ENCODE data around the gene PAPPA2.
"Not testable (repeated sequence)": the region's sequence is repeated elsewhere in the genome, so short reads cannot be mapped to it uniquely, and the experiment has no call there.

PAPPA2 gene

DNA sequence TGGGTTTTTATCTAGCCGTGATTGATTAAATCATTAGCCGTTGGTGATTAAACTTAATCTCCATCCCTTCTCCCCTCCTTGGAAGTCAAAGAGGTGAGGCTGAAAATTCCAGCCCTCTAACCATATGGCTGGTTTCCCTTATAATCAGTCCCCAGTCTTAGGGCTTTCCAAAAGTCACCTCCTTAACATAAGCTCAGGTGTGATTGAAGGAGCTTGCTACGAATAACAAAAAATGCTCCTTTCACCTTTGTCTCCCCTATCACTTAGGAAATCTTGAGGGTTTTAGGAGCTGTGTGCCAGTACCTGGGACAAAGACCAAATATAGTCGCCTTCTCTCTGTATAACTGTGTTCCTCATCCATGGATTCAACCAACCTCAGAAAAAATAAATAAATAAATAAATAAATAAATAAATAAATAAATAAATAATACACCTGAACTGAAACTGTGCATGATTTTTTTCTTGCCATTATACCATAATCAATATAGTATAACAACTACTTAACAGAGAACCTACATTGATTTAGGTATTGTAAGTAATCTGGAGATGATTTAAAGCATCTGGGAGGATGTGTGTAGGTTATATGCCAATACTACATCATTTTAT lies 82.2 kb downstream of the PAPPA2 start:
- in situ Hi-C loops (cut with MboI; ENCODE audit: low sequenced_read_pairs), result no loop called here

DNA sequence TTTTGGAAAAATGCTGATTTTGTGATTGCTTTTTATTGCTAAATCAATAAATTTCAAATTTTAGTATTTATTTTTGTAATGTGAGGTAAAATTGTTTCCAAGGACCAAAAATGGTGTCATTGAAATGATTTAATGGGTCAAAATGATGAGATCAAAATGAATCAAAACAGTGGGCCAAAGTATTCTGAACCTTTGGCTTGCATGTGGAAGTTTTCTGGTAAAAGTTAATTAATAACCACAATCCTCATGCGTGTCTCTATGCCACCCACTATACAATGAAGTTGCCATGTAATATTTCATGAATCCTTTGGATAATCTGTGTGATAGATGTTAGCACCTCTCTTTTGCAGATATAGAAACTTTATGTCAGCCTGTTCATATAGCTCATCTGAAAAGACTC lies 83.8 kb downstream of the PAPPA2 start:
- in situ Hi-C loops (cut with MboI; ENCODE audit: low sequenced_read_pairs), result no loop called here

DNA sequence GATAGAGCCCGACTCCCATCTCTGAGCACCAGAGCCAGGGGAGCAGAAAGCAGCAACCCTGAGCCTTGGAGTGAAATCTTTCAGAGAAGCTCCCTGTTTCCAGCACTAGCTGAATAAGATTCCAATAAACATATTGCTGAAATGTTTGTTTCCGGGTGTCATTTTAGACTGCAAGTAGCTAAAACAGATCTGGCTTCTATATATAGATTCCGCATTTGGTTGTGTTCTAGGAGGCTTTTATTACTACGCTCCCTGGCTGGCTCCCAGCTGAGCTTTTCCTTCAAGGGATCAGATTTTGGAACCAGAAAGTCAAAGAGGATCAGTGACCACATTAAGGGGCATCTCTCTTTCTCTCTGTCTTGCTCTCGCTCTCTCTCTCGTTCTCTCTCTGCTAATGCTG lies 88.2 kb downstream of the PAPPA2 start:
- in situ Hi-C loops (cut with MboI; ENCODE audit: low sequenced_read_pairs), result loop anchor here (10.0 kb wide), 1 partner anchor 334 kb away; no protein-coding TSS in a partner anchor

DNA sequence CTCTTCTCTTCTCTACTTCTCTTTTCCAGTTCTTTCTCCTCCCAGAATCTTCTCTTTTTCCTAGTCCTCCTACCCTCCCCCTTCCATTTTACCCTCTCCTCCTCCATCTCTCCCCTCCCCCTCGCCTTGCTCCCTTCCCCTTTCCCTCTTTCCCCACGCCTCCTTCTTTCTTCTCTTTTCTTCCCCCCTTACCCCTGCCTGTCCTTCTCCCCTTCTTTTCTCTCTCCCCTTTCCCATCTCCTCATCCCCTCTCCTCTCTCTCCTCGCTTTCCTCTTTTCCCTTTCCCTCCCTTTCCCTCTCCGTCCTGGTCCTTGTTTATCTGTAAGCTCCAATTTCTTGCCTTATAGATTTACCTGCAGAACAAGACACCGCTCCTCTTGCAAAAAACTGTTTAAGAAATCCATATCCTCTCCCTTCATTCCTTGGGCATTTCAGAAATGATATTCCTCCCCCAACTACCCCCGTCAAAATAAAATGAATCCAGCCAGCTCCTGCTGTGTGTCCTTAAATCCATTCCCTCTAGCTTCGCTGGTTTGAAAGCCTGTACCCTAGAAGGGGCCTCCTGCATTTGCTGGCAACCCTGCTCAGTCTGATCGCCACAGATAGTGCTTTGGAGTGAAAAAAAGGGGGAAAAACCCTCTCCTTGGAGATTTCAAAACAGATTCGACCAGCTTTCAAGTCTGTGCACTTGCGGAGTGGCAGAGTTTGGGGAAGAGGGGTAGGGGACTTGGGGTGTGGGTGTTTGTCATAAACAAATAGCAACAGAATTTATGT lies 89.4 kb downstream of the PAPPA2 start:
- in situ Hi-C loops (cut with MboI; ENCODE audit: low sequenced_read_pairs), result loop anchor here (10.0 kb wide), 1 partner anchor 332 kb away; no protein-coding TSS in a partner anchor

DNA sequence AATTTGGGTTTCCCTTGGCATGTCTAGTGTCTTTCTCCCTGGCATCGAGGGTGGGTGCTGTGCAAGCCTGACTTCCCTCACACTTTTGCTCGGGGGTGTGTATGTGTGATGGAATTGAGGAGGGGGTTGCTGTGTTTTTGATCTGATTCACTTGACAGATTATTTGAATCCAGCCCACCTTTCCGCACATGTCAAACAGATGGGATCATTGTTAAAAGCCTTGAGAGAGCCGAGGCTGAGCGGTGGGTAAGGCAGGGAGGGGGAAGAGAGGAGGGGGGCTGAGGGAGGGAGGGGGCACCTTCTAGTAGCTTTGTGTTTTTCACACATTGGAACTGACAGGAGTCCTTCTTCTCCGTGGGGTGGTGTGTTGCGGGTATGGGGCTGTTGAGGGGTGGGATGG lies 90.0 kb downstream of the PAPPA2 start:
- in situ Hi-C loops (cut with MboI; ENCODE audit: low sequenced_read_pairs), result loop anchor here (10.0 kb wide), 1 partner anchor 332 kb away; no protein-coding TSS in a partner anchor

DNA sequence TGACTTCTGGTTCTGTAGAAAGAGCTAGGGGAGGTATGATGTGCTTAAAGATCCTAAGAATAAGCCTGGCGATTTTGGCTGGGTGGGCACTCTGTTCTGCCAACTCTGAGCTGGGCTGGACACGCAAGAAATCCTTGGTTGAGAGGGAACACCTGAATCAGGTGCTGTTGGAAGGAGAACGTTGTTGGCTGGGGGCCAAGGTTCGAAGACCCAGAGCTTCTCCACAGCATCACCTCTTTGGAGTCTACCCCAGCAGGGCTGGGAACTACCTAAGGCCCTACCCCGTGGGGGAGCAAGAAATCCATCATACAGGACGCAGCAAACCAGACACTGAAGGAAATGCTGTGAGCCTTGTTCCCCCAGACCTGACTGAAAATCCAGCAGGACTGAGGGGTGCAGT lies 93.3 kb downstream of the PAPPA2 start:
- in situ Hi-C loops (cut with MboI; ENCODE audit: low sequenced_read_pairs), result loop anchor here (10.0 kb wide), 1 partner anchor 329 kb away; no protein-coding TSS in a partner anchor

DNA sequence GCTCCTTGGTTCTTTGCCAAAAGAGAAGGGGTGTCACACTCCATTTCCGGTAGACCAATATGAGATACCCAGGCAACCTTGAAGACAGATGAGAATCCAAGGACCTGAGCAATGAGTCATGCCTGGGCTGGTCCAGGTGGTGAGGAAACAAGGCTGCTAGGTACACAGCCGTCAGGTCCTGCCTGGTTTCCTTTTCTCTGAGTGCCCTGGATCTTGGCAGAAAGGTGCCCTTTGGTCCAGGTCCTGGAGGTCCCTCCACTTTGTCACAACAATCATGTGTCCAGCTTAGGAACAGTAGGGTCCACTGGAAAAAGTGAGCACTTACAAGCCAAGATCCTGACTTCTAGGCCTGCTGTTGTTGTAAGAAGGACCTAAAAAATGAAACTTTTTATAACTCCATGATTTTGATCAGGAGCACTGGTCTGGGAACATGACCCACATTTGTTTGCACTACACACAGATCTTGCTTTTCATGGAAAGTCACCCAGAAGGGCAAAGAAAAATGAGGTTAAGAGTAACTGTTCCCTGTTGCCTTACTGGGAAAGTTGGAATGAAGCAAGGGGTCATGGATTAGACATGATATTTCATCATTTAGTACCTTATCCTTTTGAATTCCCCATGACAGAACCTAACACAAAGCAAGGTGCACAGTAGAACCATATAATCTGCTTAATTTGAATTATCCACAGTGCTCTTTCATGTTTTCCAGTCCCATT lies 94.7 kb downstream of the PAPPA2 start:
- in situ Hi-C loops (cut with MboI; ENCODE audit: low sequenced_read_pairs), result loop anchor here (10.0 kb wide), 1 partner anchor 327 kb away; no protein-coding TSS in a partner anchor

DNA sequence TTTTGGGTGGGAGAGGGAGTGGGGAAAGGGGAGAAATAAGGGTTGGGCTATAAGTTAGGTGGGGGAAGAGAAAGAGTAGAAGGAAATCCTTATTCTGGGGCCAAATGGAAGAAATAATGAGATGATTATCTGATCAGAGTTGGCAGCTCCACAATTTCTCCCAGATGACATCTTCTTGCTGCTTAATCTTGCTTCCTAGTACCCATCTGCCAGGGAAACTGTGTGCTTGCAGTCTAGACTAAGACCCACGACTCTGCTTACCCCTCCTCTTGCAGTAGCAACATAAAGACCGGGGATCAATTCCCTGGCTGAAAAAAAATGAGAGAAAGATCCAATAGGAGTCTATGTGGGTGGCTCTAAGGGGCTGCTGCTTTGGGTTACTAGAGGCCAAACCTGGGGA lies 95.6 kb downstream of the PAPPA2 start:
- in situ Hi-C loops (cut with MboI; ENCODE audit: low sequenced_read_pairs), result loop anchor here (10.0 kb wide), 1 partner anchor 326 kb away; no protein-coding TSS in a partner anchor

DNA sequence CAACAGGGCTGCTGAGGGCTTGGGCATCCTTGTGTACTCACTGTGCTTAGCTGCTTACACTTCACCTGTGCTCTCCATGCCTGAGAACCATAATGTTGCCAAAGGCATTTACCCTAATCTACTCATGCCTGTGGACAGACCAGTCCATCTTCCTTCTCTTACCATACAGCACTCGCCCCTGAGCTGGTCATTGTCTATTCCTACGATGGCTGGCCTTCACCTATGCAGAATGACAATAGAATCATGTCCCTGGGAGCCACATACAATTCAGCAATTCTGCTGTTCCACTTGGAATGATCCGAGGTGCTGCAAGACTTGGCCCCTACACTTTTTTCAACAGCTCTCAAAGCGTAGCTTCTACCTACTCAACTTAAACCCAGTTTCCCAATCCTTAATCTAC lies 96.5 kb downstream of the PAPPA2 start:
- in situ Hi-C loops (cut with MboI; ENCODE audit: low sequenced_read_pairs), result loop anchor here (10.0 kb wide), 1 partner anchor 325 kb away; no protein-coding TSS in a partner anchor

DNA sequence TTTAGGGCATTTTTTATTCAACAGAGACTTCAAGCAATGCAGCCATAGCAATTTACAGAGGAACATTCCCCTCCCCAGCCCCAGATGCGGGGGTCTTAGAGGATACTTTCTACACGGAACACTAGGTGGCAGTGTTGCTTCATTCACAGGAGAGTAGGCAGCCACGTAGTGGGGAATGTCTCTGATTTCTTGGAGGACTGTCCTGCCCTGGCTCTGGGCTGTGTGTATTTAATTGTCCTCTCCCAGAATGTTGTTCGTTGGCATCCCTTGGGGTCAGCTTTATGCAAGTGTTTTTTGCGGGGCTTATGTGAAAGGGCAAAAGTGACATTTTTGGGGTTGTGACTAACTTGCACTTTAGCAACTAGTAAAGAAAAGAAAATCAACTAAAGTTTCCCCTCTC lies 96.9 kb downstream of the PAPPA2 start:
- in situ Hi-C loops (cut with MboI; ENCODE audit: low sequenced_read_pairs), result loop anchor here (10.0 kb wide), 1 partner anchor 325 kb away; no protein-coding TSS in a partner anchor

DNA sequence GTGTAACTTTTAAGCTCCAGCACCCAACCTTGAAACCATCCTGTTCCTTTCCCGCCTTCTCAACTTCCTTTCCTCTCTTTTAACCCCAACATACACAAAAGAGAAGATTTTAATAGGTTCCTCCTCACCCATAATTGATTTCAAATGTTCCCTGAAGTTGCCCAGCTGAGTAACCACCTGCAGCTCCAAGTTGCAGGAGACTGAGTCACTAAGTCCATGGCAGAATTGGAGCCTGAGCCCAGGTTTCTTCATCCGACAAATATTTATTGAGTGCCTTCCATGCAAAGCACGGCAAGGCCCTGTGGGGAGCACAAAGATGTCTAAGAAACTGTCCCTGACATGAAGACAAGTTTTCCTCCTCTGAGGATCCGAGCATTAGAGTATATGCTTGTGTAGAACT lies 97.7 kb downstream of the PAPPA2 start:
- in situ Hi-C loops (cut with MboI; ENCODE audit: low sequenced_read_pairs), result no loop called here

DNA sequence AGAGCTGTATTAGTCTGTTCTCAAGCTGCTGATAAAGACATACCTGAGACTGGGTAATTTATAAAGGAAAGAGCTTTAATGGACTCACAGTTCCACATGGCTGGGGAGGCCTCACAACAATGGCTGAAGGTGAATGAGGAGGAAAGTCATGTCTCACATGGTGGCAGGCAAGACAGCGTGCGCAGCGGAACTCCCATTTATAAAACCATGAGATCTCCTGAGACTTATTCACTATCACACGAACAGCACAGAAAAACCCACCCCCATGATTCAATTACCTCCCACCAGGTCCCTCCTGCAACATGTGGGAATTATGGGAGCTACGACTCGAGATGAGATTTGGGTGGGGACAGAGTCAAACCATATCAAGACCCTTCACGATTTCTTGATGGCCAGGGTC lies 98.8 kb downstream of the PAPPA2 start:
- in situ Hi-C loops (cut with MboI; ENCODE audit: low sequenced_read_pairs), result not testable (repeated sequence)

DNA sequence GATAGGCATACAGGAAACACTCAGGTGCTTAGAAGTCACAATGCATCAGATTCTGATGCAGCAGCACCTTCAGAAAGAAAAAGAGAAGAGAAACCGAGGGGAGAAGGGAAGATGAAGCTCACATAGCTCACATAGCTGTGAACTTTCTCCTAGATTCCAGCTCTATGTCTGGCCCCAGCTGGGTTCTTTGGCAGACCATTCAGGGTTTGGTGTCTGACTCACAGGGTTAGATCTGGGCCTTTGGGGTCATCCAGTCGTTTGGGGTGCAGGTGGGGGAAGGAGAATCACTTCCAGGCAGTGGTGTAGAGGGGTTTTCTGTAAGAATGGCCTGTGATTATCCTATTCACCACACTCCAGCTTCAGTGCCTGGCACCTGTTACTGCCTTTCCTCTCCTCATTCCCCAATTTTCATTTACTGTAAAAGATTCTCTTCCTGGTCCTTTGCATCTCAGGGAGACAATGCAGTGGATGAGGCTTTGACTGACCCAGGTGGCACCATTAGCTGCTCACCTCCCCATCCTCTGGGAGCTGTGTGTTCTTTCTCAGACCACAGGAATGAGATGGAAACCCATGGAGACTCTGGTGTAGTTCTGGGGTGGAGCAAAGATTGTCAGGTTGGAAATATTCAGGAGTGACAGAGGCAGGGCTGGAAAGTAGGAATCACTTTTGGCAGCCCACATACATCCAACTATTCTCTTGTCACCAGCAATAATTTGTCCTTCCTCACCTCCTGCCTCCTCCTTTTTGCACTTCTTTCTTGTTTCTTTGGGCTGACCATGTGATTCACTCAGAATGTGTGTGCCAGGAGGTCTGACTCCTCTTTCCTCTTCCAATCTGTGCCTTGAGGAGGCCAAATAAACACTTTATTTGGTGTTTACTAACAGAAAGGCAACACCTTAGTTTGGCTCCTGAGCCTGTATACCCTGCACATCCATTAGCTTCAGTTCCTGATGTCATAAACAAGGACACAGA lies 103.3 kb downstream of the PAPPA2 start:
- in situ Hi-C loops (cut with MboI; ENCODE audit: low sequenced_read_pairs), result no loop called here

DNA sequence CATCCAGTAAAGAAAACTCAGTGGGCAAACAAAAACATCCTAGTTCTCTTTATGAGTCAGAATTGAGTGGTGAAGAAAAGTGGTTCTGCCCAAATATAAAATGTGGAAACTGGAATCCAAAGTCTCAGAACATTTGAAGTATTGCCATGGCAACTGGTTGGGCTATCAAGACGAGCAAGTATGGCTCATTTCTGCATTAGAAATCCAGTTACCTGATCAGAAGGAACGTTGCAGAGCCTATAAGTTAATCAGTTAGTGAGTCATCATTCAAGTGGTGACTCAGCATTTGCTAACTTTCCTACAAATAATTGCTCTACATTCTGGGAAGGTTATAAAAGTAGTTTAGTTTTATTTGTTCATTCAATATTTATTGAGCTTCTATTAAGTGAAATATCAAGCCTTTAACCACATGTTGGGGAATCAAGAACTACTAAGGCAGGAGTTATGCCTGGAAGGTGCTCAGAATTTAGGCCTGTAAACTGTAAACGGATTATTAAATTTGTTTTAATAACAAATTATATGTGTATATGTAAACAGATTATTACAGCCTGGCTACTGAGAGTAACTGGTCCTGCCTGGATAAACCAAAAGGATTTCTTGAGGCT lies 104.3 kb downstream of the PAPPA2 start:
- in situ Hi-C loops (cut with MboI; ENCODE audit: low sequenced_read_pairs), result no loop called here

DNA sequence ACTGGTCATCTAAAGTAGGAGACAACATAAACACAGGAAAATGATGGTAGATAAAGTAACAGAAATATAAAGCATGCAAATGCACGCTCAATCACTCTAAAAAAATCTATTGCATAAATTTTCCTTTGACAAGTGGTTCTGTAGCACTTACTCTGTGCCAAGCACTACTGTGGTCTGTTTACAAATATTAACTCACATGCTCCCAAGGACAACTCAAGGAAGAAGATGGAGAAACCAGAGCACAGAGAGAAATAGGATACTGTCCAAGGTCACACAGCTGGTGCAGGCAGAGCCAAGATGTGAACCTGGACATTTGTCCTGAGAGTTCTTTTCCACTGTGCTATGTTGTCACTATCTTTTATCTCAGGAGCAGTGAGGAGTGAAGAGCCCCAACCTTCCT lies 105.2 kb downstream of the PAPPA2 start:
- in situ Hi-C loops (cut with MboI; ENCODE audit: low sequenced_read_pairs), result no loop called here

DNA sequence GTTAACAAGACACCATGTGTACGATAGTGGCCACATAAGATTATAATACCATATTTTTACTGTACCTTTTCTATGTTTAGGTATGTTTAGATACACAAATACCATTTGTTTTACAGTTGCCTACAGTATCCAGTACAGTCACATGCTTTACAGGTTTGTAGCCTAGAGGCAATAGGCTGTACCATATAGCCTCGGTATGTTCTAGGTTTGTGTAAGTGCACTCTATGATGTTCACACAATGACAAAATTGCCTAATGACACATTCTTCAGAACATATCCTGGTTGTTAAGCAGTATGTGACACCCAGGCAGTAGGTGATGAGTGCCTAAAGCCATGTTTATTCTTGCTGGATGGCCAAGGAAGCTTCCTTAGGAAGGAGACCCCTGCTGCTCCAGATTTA lies 111.8 kb downstream of the PAPPA2 start:
- in situ Hi-C loops (cut with MboI; ENCODE audit: low sequenced_read_pairs), result no loop called here

DNA sequence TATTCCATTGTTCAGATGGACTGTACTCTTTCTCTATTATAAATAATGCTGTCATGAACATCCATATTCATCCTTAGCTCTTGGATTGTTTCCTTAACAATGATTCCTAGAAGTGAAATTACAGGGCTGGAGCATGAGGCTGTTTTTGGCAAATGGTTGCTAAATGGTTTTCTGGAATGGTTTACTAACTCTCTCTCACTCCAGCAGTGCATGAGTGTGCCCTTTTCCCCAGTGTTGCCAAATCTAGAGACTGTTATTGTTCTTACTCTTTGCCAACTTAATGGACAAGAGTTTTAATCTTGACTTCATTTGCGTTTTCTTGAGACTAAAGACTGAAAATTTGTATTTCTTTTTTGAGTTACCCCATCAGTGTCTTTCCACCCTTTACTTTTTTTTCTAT lies 113.0 kb downstream of the PAPPA2 start:
- in situ Hi-C loops (cut with MboI; ENCODE audit: low sequenced_read_pairs), result no loop called here

DNA sequence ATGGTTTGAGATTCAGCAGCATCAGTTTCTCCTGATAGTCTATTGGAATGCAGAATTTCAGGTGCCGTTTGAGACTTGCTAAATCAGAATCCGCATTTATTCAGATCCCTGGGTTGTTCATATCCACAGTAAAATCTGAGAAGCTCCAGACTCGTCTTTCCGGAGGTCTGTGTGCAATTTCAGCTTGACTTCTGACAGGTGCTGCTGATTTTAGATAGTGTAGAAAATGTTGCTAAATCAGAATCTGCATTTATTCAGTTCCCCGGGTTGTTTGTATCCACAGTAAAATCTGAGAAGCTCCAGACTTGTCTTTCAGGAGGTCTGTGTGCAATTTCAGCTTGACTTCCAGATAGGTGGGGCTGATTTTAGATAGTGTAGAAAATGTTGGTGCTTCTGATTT lies 113.7 kb downstream of the PAPPA2 start:
- in situ Hi-C loops (cut with MboI; ENCODE audit: low sequenced_read_pairs), result no loop called here

DNA sequence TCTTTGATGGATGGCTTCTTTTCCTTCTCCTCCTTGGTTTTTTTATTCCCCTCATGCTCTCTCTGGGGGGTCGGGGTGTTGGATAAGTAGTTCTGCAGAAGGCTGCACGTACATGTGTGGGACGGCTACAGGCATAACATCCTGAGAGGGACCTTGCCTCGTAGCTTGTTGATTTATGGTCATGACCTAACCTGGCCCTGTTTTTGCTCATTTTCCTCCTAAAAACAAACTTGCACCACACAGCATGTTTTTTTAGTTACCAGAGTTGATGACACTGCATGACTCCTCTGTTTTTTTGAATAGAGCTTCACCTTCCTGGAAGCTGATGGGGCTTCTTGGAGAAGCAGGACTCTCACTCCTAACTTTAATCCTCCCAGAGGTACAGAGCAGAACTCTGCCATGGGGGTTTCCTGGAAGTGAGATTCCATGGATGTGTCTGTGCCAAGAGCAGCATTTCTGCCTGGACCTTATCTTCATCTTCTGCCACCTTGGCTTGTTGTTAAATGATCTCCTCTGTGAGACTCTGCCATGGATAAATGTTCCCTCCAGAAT lies 114.7 kb downstream of the PAPPA2 start:
- in situ Hi-C loops (cut with MboI; ENCODE audit: low sequenced_read_pairs), result no loop called here

DNA sequence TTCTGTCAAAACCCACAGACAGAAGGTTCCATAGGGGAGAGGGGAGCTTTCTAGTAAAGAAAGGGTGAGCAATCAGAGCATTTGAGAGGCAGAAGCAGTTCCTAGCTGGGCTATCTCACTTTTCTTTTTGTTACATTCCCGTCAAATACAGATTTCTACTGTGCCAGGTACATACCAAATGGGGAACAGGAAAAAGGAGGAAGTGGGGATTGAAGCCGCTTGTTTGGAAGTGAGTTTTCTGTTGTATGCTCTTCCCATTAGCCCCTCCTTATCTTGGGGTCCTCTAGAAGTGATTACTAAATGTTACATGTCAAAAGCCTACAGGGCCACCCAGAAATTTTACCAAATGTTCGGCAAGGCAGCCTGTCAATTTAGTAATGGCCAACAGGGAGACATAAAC lies 116.1 kb downstream of the PAPPA2 start:
- in situ Hi-C loops (cut with MboI; ENCODE audit: low sequenced_read_pairs), result no loop called here
